HCT116 (cell line): ENCODE results near the gene MACF1. TPM values are rescaled to one million over a fixed set of nuclear protein-coding genes. Genes with fewer than 3 reads are reported as not detected.

Source experiments
- ATAC-seq: fragments of 200-7000 bp; cut with Tn5 transposase; 2 replicates; pipeline ENCODE4 v1.9.1; 2020; ENCODE audit warnings: mild to moderate bottlenecking, moderate library complexity
- BruUV-seq: library from RNA; stranded (reverse); fragments of 400-500 nt; replicated peaks from 2 replicates; lab custom pipeline; 2021; lab: Mats Ljungman, UMichigan
- CTCF ChIA-PET: fragments of 300-600 bp; sonication (Branson Sonifier 250); formaldehyde crosslinking; loops from one replicate; lab custom pipeline; 2021; ENCODE audit warnings: antibody characterized with exemption; lab: Charles Lee
- POLR2A ChIA-PET: fragments of 300-600, 350-600 bp; sonication (Branson Sonifier 250); formaldehyde crosslinking; loops from one replicate; lab custom pipeline; 2021; ENCODE audit warnings: antibody characterized with exemption; lab: Charles Lee
- RAD21 ChIA-PET, 2 experiments: fragments of 300-600 bp; sonication (Branson Sonifier 250); formaldehyde crosslinking; loops; one replicate each; lab custom pipeline; 2023; ENCODE audit warnings: low total read pairs in 2 of 2; ENCODE audit not compliant: uncharacterized antibody in 2 of 2, unreplicated experiment in 2 of 2, low non-redundant PET in 1 of 2; lab: Charles Lee
- DNase-seq: peaks from one replicate; pipeline ENCODE4 v3.0.0-alpha.2; 2010; ENCODE audit warnings: low read depth, low spot score
- H2AFZ ChIP-seq: fragments of 200-600 bp; shearing (Covaris generic), sonication (generic); 2 replicates; pipeline ENCODE4 v1.6.1; 2017; ENCODE audit warnings: low read depth, mixed run types, mixed read lengths, antibody characterized with exemption, low read length; ENCODE audit not compliant: poor library complexity, severe bottlenecking
- H3K27ac ChIP-seq: 2 replicates; pipeline ENCODE4 v1.5.1; 2012; ENCODE audit warnings: low read depth, low read length
- H3K27me3 ChIP-seq: fragments of 200-600 bp; sonication (generic); 2 replicates; pipeline ENCODE4 v1.6.1; 2016; ENCODE audit warnings: mixed run types, low read length, mixed read lengths; ENCODE audit not compliant: insufficient read depth
- H3K36me3 ChIP-seq, 2 experiments: fragments of 200-500 bp in 1 of 2; fragments of 200-600 bp in 1 of 2; sonication (Bioruptor generic) in 1 of 2; sonication (generic) in 1 of 2; 2 replicates each; pipeline versions ENCODE4 v1.5.1 to v1.6.1; 2014 to 2016; ENCODE audit warnings: low read length in 2 of 2, inconsistent platforms in 1 of 2, mixed read lengths in 1 of 2, mixed run types in 1 of 2; ENCODE audit not compliant: insufficient read depth in 2 of 2, control insufficient read depth in 1 of 2
- H3K4me1 ChIP-seq, 2 experiments: fragments of 200-600 bp in 1 of 2; sonication (generic) in 1 of 2; 2 replicates each; pipeline versions ENCODE4 v1.5.1 to v1.6.1; 2012 to 2017; ENCODE audit warnings: low read length in 2 of 2, inconsistent platforms in 1 of 2, mild to moderate bottlenecking in 1 of 2, mixed read lengths in 1 of 2, mixed run types in 1 of 2, moderate library complexity in 1 of 2; ENCODE audit not compliant: insufficient read depth in 2 of 2, control insufficient read depth in 1 of 2
- H3K4me2 ChIP-seq: fragments of 200-600 bp; sonication (generic); 2 replicates; pipeline ENCODE4 v1.6.1; 2017; ENCODE audit warnings: mixed run types, low read length, mixed read lengths
- H3K4me3 ChIP-seq, 2 experiments: fragments of 200-600 bp in 1 of 2; sonication (generic) in 1 of 2; replicated peaks in 1 of 2; 2 replicates each; pipeline ENCODE4 v1.5.1; 2011 to 2016; ENCODE audit warnings: low read length in 2 of 2, control low read depth in 1 of 2, low read depth in 1 of 2, mild to moderate bottlenecking in 1 of 2, mixed read lengths in 1 of 2, mixed run types in 1 of 2
- H3K79me2 ChIP-seq: fragments of 200-600 bp; sonication (generic); 2 replicates; pipeline ENCODE4 v1.6.1; 2017; ENCODE audit warnings: mild to moderate bottlenecking, mixed run types, low read length, moderate library complexity, mixed read lengths; ENCODE audit not compliant: insufficient read depth
- H3K9ac ChIP-seq: fragments of 200-600 bp; sonication (generic); 2 replicates; pipeline ENCODE4 v1.6.1; 2016; ENCODE audit warnings: low read length, mixed read lengths
- H3K9me2 ChIP-seq: fragments of 200-600 bp; sonication (generic), shearing (Covaris generic); 2 replicates; pipeline ENCODE4 v1.6.1; 2017; ENCODE audit warnings: mixed run types, mild to moderate bottlenecking, moderate library complexity; ENCODE audit not compliant: insufficient read depth
- H3K9me3 ChIP-seq, 2 experiments: fragments of 200-500 bp in 1 of 2; fragments of 200-600 bp in 1 of 2; sonication (Bioruptor generic) in 1 of 2; sonication (generic) in 1 of 2; 2 replicates each; pipeline ENCODE4 v1.6.1; 2014 to 2017; ENCODE audit warnings: low read length in 2 of 2, mixed read lengths in 2 of 2, inconsistent platforms in 1 of 2, low read depth in 1 of 2, mild to moderate bottlenecking in 1 of 2, mixed run types in 1 of 2, moderate library complexity in 1 of 2; ENCODE audit not compliant: control insufficient read depth in 1 of 2, insufficient read depth in 1 of 2
- H4K20me1 ChIP-seq: fragments of 200-600 bp; sonication (generic), shearing (Covaris generic); 2 replicates; pipeline ENCODE4 v1.6.1; 2017; ENCODE audit warnings: mixed run types, mild to moderate bottlenecking, moderate library complexity; ENCODE audit not compliant: insufficient read depth
- CEBPB ChIP-seq: IDR thresholded peaks from 2 replicates; pipeline ENCODE4 v1.6.1; 2012; ENCODE audit warnings: low read depth
- CTCF ChIP-seq, 3 experiments: fragments of 200-600 bp in 1 of 3; sonication (generic) in 1 of 3; IDR thresholded peaks in 2 of 3; conservative IDR thresholded peaks in 1 of 3; 2 replicates each; pipeline ENCODE4 v1.5.1; 2012 to 2017; ENCODE audit warnings: low read depth in 2 of 3, low read length in 2 of 3, antibody characterized with exemption in 1 of 3, borderline replicate concordance in 1 of 3, control low read depth in 1 of 3, mild to moderate bottlenecking in 1 of 3, mixed read lengths in 1 of 3, mixed run types in 1 of 3, moderate library complexity in 1 of 3; ENCODE audit not compliant: insufficient read depth in 1 of 3
- EGR1 ChIP-seq: IDR thresholded peaks from 2 replicates; pipeline ENCODE4 v1.6.1; 2012; ENCODE audit warnings: low read depth
- FOSL1 ChIP-seq: IDR thresholded peaks from 2 replicates; pipeline ENCODE4 v1.6.1; 2012; ENCODE audit warnings: low read depth
- MAX ChIP-seq: IDR thresholded peaks from 2 replicates; pipeline ENCODE4 v1.6.1; 2012
- POLR2A ChIP-seq: IDR thresholded peaks from 2 replicates; pipeline ENCODE4 v1.7.0; 2011; ENCODE audit warnings: borderline replicate concordance; ENCODE audit not compliant: insufficient read depth, insufficient read length; ENCODE audit errors: extremely low read depth
- POLR2AphosphoS5 ChIP-seq: IDR thresholded peaks from 2 replicates; pipeline ENCODE4 v1.6.1; 2011; ENCODE audit warnings: mild to moderate bottlenecking, low read depth, low read length, moderate library complexity
- SP1 ChIP-seq: IDR thresholded peaks from 2 replicates; pipeline ENCODE4 v1.6.1; 2012; ENCODE audit warnings: low read depth
- TCF7L2 ChIP-seq: IDR thresholded peaks from 2 replicates; pipeline ENCODE4 v1.7.0; 2011; ENCODE audit warnings: borderline replicate concordance, inconsistent platforms; ENCODE audit not compliant: insufficient read depth, insufficient read length; ENCODE audit errors: extremely low read depth
- YY1 ChIP-seq: IDR thresholded peaks from 2 replicates; pipeline ENCODE4 v1.6.1; 2011; ENCODE audit warnings: low read length, low read depth, moderate library complexity, mild to moderate bottlenecking; ENCODE audit not compliant: insufficient replicate concordance; ENCODE audit errors: extremely low read depth
- ZFX ChIP-seq: fragments of 450-650 bp; IDR thresholded peaks from 2 replicates; pipeline ENCODE4 v1.6.1; 2017
- ZNF274 ChIP-seq: fragments of 200-500 bp; sonication (Bioruptor generic); IDR thresholded peaks from 2 replicates; pipeline ENCODE4 v1.6.1; 2014; ENCODE audit warnings: mild to moderate bottlenecking, low read depth, low read length, inconsistent platforms
- intact Hi-C: fragments of 100-400 bp; cut with micrococcal nuclease; formaldehyde crosslinking; loops from 2 replicates; pipeline ENCODE4 v1.10.0; 2022
- total RNA-seq: library from RNA; stranded (reverse); gene quantifications from one replicate; pipeline ENCODE4 v1.2.1, GENCODE V29; 2021; ENCODE audit not compliant: unreplicated experiment
- TF ChIP-seq, protein P1 (sequence below): IDR thresholded peaks from 2 replicates; pipeline ENCODE4 v1.6.1; 2011; ENCODE audit warnings: mild to moderate bottlenecking, low read length, moderate library complexity; ENCODE audit not compliant: insufficient replicate concordance; ENCODE audit errors: extremely low read depth
- TF ChIP-seq, protein P2 (sequence below): IDR thresholded peaks from 2 replicates; pipeline ENCODE4 v1.6.1; 2012; ENCODE audit warnings: low read depth

MACF1 gene
- total RNA-seq, 1 experiment from 2014 or later, result 146 TPM

GRCh38 chr1:39386997-39387396 is 182.5 kb downstream of the MACF1 start:
- ATAC-seq, result peak; percentile 46; the same call in 1 of the 2 replicates
- RAD21 ChIA-PET, result interaction anchor here (0.6 to 1.5 kb wide), 3 partner anchors 112 to 152 kb away, joined by 3 read pairs; no protein-coding TSS in a partner anchor
- BruUV-seq, result no TSS peak
- Histone ChIP-seq H3K4me2 (peak overlapping the region; percentile 62), H3K27me3 (no peaks in the 10 kb centered on the region)
- POLR2A ChIA-PET, result interaction anchor here (1.1 to 1.7 kb wide), 3 partner anchors 9 to 360 kb away, joined by 3 to 6 read pairs (median 3); partner anchors contain the start of gene NDUFS5
- no peak for TF ChIP-seq MAX
- no peak for TF ChIP-seq POLR2AphosphoS5
- TF ChIP-seq, protein P1, sequence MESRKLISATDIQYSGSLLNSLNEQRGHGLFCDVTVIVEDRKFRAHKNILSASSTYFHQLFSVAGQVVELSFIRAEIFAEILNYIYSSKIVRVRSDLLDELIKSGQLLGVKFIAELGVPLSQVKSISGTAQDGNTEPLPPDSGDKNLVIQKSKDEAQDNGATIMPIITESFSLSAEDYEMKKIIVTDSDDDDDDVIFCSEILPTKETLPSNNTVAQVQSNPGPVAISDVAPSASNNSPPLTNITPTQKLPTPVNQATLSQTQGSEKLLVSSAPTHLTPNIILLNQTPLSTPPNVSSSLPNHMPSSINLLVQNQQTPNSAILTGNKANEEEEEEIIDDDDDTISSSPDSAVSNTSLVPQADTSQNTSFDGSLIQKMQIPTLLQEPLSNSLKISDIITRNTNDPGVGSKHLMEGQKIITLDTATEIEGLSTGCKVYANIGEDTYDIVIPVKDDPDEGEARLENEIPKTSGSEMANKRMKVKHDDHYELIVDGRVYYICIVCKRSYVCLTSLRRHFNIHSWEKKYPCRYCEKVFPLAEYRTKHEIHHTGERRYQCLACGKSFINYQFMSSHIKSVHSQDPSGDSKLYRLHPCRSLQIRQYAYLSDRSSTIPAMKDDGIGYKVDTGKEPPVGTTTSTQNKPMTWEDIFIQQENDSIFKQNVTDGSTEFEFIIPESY, result no peak
- TF ChIP-seq ZNF274, result no peak
- TF ChIP-seq FOSL1, result no peak
- TF ChIP-seq YY1, result no peak
- no peak for TF ChIP-seq SP1
- no peak for TF ChIP-seq POLR2A
- TF ChIP-seq CEBPB, result no peak
- TF ChIP-seq TCF7L2, result no peak
- no peak for TF ChIP-seq CTCF (IDR thresholded peaks at IDR 0.05 in 2 of 3, conservative IDR thresholded peaks at IDR 0.05 in 1 of 3; ENCODE audit: borderline replicate concordance in 1 of 3, insufficient read depth in 1 of 3, low read depth in 2 of 3, low read length in 2 of 3)
- TF ChIP-seq ZFX, result no peak
- TF ChIP-seq, protein P2, sequence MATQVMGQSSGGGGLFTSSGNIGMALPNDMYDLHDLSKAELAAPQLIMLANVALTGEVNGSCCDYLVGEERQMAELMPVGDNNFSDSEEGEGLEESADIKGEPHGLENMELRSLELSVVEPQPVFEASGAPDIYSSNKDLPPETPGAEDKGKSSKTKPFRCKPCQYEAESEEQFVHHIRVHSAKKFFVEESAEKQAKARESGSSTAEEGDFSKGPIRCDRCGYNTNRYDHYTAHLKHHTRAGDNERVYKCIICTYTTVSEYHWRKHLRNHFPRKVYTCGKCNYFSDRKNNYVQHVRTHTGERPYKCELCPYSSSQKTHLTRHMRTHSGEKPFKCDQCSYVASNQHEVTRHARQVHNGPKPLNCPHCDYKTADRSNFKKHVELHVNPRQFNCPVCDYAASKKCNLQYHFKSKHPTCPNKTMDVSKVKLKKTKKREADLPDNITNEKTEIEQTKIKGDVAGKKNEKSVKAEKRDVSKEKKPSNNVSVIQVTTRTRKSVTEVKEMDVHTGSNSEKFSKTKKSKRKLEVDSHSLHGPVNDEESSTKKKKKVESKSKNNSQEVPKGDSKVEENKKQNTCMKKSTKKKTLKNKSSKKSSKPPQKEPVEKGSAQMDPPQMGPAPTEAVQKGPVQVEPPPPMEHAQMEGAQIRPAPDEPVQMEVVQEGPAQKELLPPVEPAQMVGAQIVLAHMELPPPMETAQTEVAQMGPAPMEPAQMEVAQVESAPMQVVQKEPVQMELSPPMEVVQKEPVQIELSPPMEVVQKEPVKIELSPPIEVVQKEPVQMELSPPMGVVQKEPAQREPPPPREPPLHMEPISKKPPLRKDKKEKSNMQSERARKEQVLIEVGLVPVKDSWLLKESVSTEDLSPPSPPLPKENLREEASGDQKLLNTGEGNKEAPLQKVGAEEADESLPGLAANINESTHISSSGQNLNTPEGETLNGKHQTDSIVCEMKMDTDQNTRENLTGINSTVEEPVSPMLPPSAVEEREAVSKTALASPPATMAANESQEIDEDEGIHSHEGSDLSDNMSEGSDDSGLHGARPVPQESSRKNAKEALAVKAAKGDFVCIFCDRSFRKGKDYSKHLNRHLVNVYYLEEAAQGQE, result no peak
- TF ChIP-seq EGR1, result no peak
- TF ChIP-seq, all 23 proteins: peak for 0
- Histone ChIP-seq H3K36me3 (peaks cover 0 to 9% of the 10 kb centered on the region in 2 experiments; a peak in 2 of 4 replicates), H3K4me3 (peak overlapping the region in 1 of 2 experiments; percentile 10; a peak in 1 of 4 replicates), H4K20me1 (no peaks in the 10 kb centered on the region), H2AFZ (no peak overlapping the region), H3K9me3 (no peaks in the 10 kb centered on the region), H3K79me2 (peaks cover 6% of the 10 kb centered on the region; the same call in 1 of the 2 replicates), H3K27ac (peak overlapping the region; percentile 78), H3K4me1 (peaks cover 28 to 54% of the 10 kb centered on the region in 2 experiments), H3K9ac (peak overlapping the region; percentile 36), H3K9me2 (no peaks in the 10 kb centered on the region; the same call in 1 of the 2 replicates)
- CTCF ChIA-PET, result interaction anchor here (1.0 to 4.0 kb wide), 10 partner anchors 9 to 288 kb away, joined by 3 to 25 read pairs (median 6); no protein-coding TSS in a partner anchor
- intact Hi-C loops, result loop anchor here (1.0 to 2.0 kb wide), 2 partner anchors 284 to 289 kb away; no protein-coding TSS in a partner anchor
- no peak for DNase-seq
